GM21825 (cell line): ENCODE results near the gene TBX4.

Source experiments
- ATAC-seq: cut with Tn5 transposase; IDR thresholded peaks from one replicate; pipeline ENCODE4 v1.9.1; 2021; ENCODE audit warnings: mild to moderate bottlenecking, moderate library complexity; ENCODE audit not compliant: unreplicated experiment

TBX4 gene

DNA sequence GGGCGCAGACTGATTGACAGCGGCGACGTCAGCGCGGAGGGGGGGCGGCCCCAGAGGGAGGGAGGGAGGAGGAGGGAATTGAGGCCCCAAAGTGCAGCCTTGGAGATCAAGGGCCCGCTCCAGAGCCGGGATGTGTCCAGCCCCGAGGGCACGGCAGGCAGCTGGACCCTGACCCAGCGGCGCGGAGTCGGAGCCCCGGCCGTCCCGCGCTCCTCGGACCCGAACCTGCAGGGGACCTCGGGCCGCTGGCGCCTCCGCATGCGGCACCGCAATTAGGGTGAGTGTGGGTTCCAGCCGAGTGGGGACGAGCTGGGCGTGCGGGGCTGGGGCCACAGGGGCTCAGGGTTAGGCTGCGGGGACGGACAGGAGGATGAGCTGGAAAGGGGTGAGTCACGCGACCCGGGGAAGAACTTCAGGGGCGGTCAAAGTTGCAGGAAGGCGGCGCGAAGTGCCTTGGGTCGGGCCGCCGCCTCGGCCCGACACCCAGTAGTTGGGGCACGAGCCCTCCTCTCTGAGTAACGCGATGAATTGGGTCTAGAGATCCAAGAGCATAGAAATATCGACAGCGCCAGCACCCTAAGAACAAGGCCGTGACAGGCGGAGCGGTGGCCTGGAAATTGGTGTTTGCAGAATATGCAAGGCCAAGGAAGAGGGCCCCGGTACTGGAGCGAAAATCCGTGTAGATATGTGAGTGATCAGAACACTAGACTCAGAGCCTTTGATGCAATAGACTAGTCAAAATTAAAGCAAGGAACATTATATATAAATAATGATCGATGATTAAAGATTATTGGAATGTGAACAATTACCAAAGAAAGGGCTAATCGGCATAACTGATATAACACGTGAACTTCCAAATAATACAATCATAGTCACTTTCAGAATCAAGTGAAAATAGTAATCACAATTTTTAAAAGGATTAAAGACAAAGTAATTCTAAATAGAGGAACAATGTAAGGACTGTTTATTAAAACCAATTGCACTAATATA is at the start of gene TBX4:
TSS of gene TBX4 (plus strand) at position 122 of the 990 bp plus-strand sequence. CDS start 4,069 bp downstream, outside the sequence.
- no peak for ATAC-seq

DNA sequence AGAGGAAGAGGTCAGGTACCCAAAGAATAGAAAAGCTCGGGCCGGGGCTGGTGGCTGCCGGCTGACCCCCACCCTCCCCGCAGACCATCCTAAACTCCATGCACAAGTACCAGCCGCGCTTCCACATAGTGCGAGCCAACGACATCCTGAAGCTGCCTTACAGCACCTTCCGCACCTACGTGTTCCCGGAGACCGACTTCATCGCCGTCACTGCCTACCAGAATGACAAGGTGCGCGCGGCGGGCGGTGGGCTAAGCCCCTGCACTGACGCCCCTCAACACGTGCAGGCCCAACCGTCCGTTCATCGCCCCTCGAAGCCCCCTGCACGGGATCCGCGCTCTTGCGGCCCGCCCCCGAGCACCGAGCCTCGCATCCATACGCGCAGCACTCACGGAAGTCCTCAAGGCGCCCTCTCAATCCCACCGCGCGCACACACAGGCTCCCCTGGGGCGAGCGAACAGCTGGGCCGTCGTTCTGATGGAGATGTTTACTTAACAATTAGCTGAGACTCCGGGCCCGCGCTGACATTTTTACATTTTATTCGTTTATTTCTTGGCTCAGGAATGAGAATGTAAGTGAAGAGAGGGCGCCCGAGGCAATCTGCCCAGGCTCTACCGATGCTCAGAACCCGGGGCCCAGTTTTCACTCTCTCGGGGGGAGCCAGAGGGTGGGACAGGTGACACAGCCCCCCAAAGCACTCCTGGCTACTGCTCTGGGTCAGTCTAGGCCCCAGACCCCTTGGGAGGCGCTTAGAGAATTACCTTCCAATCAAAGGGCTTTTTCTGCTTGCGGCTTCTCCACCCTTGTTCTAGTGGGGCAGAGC is 49.0 kb upstream of the TBX4 start:
- no peak for ATAC-seq

DNA sequence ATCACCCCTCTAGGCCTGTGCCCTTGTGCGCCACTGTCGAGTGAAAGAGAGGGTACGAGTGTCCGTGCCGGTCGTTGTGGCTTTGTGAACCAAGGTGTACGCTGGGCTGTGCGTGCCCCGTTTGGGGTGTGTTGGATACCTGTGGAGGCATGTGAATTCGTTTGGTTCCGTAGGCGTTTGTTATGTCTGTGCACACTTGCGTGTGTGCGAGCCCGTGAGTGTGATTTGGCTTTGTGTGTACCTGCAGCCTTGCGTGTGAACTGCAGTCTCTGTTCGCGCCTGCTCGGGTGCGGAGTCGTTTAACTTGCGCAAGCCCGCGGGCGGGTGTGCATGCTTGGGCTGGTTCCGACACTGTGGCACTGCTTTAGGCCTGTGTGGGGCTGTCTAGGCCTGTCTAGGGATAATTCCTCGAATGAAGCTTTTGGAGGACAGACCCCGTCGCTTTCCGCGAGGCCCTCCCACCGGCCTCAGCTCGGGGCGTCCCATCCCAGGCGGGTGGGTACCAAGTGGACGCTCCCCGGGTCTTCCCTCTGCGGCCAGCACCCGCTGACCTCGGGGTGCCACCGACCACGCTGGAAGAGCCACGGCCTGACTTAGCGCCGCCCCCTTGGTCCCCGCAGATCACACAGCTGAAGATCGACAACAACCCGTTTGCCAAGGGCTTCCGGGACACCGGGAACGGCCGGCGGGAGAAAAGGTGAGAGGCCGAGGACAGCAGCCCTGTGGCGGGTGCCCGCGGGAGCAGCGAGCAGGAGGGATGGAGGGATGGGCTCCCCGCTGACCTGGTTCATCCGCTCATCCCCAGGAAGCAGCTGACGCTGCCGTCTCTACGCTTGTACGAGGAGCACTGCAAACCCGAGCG is 48.2 kb upstream of the TBX4 start:
- ATAC-seq: no peak

DNA sequence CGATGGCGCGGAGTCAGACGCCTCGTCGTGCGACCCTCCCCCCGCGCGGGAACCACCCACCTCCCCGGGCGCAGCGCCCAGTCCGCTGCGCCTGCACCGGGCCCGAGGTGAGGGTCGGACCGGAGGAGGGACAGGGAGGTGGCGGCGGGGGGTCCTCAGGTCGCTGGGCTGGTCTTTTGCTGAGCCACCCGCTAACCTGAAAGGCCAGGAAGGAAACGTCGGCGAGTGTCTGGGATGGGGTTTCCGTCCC is 47.6 kb upstream of the TBX4 start:
- ATAC-seq: no peak

DNA sequence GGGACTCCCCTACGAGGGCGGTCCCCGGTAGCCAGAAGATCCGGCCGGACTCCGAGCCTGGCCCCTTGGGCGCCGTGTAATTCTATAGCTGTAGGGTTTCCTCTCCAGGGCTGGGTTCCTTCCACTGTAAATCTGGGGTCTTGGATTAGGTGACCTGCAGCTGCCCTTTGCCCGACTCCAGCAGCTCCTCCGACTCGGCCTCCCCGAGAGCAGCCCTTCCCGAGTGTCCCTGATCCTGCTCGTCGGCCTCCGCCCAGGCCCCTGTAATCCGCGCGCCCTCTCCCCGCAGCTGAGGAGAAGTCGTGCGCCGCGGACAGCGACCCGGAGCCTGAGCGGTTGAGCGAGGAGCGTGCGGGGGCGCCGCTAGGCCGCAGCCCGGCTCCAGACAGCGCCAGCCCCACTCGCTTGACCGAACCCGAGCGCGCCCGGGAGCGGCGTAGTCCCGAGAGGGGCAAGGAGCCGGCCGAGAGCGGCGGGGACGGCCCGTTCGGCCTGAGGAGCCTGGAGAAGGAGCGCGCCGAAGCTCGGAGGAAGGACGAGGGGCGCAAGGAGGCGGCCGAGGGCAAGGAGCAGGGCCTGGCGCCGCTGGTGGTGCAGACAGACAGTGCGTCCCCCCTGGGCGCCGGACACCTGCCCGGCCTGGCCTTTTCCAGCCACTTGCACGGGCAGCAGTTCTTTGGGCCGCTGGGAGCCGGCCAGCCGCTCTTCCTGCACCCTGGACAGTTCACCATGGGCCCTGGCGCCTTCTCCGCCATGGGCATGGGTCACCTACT is 47.1 kb upstream of the TBX4 start:
- no peak for ATAC-seq

DNA sequence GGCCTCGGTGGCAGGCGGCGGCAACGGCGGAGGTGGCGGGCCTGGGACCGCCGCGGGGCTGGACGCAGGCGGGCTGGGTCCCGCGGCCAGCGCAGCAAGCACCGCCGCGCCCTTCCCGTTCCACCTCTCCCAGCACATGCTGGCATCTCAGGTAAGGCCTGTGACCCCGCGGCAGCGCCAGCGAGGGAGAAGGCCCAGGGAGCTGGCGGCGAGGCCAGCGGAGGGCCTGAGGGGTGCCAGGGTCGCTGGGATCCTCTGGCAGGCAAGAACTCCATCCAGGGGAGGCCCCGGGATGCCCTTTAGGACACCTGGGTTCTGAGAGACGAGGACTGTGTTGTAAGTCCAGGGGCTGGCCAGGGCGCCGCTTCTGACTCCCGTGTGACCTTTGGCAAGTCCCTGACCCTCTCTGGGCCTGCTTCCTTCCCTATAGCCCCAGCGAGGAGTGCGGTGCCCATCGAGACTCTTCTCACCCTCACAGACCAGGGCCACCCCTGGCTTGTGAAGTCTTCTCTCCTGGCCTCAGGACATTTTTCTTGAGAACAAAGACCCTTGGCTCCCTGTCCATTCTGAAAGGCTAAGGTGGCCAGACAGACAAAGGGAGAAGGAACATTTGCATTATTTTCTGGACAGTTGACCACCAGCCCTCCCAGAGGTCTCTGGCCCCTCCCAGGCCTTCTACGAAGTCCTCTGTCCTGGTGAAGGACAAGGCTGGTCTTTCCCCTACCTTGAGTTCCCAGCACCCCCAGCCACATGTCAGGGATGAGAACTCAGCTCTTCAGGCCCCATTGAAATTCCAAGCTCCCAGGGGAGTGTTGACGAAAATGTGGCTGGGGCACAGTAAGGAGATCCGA is 46.3 kb upstream of the TBX4 start:
- no peak for ATAC-seq

DNA sequence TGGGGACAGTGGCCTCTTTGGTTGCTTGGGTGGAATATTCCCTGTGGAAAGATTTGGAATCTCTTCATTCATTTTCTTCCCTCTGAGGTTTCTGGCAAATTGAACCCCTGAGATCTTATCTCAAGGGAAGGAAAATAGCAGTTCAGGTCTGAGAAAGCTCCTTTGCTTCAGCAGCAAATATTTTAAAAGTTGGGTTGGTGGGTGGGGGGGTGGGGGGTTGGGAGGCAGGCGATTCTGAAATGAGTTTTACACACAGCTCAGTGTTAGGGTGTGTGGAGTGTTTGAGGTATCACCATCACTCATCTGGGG is 45.7 kb upstream of the TBX4 start:
- no peak for ATAC-seq

DNA sequence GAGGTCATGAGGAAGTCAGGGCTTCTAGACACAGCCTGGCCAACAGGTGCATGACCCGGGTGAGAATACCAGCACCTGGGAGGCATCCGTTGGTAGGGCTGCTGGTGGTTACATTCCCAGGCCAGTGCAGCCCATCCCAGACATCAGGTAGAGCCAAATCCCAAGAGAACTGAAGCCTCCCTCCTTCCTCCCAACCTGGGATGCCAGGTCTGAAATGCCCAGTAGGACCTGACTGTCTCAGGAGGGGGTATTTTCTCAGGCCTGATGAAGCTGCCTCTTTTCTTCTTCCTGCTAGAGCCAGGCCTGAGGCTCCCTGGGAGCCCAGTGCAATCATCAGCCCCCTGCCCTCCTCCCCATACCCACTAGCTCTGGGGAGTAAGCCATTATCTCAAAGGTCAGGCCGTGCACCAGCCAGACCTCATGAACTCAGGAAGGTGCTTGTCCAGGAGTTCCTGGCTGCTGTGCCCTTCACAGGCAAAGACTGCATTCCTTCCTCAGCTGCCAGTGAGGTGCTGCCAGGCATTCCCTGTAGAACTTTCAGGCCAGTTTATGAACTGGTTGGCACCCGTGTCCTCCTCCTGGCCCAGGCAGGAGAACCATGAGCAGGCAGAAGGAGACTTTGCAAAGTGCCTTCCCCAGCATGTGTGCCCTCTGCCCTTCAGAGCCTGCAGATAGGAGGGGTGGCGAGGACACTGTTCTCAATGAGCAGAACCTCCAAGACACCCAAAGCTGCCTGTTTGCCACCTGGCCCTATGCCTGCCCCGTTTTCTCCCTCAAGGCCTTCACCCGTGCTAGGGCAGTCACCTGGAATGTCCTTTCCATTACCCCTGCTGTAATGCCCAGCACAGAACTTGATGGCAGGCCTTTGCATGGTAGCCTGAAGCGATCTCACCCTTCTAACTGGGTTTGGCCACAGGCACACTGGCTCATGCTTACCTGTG is 45.0 kb upstream of the TBX4 start:
- no peak for ATAC-seq

DNA sequence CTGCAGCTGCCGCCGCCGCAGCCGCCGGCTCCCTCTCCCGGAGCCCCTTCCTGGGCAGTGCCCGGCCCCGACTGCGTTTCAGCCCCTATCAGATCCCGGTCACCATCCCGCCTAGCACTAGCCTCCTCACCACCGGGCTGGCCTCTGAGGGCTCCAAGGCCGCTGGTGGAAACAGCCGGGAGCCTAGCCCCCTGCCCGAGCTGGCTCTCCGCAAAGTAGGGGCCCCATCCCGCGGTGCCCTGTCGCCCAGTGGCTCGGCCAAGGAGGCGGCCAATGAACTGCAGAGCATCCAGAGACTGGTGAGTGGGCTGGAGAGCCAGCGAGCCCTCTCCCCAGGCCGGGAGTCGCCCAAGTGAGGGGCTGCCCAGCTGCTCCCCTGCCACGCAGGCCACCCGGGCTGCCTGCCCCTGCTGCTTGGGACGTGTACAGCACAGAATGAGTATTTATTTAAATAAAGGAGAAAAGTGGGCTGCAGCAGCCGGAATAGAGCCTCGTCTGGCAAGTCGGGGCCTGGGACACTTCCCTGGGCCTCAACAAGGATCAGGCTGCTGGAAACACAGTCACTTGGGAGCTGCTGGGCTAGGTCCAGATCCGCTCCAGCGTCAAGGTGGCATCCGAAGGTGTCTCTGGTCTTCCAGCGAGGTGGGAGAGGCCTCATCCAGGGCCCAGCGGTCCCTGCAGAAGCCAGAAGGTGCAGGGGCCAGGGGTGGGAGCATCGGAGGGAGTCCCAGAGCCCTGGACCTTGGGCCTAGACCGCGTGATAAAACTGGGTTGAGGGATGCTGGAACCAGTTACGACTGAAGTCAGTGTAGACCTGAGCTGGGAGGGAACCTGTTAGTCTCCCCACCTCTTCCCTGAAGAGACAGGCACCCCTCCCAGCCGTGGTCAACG is 43.8 kb upstream of the TBX4 start:
- ATAC-seq: no peak

DNA sequence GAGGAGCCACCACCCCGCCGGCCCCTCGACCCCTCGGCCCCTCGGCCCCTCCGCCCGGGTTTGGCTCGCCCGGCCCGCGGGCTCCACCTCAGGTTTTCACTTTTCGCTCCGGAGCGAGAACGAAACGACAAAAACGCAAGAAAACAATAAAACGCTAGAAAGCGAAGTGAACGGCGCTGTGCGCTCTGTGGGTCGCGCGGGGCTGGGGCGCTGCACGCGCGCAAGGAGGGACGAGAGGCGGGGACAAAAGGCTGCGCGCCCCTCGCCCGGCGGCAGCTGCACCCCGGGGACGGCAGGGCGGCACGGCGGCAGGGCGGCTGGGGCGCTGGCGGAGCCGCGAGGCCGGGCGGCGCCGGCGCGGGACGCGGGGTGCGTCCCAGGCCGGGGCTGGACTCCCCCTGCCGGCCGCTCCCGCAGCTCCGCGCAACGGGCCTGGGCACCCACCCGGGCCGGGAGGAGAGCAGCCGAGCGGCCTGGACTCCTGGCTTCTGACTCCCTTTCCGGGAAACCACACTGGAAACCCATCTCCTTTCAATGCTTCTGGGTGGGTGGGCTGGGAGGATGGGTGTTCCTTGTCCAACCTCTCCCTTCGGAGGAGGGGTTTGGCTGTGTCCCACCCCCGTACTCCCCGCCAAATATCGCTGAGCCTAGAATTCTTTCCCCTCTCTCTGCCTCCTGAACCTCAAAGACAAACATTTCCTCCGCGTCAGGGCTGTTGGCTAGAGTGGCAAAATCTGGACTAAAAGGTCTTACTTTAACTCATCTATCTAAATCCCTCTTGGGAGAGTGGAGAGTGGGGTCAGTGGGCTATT is 42.7 kb upstream of the TBX4 start:
- ATAC-seq: no peak

DNA sequence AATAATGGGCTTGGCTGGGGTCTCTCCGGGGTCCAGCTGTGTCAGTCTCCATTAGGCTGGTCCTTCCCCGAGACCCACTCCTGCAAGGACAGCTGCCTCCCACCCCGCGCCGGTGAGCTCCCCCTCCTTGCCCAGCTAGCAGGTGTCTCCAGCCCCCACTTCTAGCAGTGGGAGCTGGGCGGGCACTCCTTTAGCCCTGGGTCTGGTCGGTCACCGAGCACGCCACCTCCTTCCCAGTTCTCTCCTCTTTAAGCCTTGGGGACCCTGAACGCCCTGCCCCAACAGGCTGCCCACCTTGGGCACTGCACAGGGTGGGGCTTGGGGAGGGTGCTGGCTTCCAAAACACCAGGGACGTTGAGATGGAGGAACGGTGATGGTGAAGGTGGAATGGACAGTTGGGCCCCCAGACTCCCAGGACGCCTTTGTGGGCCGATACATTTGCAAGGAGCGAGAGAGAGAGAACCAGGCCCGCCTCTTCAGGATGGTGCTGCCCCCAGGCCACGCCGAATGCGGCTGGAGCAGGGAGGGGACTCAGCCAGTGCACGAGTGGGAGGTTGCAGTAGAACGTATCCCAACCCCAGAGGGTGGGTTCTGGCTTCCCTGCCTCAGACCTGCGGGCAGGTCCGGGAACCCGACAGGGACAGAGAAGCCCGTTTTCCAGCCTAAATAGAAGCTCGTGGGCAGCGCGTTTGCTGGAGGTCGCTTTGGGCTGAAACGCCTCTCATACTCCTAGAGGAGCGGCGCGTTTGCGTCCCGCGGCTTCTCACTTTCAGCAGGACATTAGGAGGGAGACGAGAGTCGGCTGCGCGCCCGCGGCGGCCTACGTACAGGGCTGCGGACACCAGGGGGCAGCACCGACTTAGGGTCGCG is 41.8 kb upstream of the TBX4 start:
- no peak for ATAC-seq

DNA sequence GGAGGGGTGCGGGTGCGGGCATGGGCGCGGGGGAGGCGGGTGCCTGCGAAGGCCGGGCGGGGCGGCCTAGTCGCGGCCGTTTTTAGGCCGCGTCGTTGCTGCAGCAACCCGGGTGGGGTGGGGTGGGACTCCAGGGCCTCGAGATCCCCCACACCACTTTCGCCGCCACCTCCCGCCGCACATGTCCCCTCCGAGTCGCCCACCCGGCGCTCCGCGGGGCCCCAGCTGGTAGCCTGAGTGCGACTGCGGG is 41.3 kb upstream of the TBX4 start:
- ATAC-seq: no peak

DNA sequence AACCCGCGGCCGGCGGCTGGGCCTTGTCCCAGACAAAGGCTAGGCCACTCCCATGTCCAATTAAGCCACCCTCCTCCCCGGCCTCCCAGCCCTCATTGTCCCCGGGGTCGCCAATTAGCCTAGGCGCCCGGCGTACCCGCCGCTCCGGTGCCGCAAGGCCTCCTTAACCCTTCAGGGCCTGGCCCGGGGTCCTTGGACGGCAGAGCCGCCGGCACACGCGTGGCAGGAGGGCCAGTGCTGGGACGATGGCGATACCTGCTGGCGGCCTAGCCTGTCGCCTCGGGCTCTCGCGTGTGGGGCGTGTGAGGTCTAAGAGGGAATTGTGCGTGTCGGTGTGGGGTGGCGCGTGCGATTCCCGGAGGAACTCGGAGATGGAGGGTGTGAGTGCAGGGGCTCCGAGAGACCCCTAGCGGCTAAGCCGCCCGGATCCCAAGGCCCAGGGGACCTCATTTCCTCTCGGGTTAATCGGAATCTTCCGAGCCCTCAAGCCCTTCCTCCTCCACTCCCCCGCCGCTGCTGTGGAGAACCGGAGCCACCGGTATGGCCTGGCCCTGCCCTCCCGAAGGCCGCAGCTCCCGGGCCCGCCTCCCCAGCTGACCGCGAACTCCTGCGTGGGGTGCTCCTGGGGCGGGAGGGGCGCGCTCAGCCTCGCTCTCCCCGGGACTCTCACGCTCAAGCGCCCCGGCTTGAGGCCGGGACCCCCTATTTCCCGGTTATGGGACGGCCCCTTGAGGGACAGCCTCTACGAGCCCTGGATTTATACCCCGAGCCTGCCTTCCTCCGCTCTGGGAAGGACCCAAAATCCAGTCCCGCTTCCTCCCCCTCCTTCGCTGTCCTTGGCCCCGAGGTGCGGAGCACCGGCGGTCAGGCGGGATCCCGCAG is 40.7 kb upstream of the TBX4 start:
- ATAC-seq: no peak

DNA sequence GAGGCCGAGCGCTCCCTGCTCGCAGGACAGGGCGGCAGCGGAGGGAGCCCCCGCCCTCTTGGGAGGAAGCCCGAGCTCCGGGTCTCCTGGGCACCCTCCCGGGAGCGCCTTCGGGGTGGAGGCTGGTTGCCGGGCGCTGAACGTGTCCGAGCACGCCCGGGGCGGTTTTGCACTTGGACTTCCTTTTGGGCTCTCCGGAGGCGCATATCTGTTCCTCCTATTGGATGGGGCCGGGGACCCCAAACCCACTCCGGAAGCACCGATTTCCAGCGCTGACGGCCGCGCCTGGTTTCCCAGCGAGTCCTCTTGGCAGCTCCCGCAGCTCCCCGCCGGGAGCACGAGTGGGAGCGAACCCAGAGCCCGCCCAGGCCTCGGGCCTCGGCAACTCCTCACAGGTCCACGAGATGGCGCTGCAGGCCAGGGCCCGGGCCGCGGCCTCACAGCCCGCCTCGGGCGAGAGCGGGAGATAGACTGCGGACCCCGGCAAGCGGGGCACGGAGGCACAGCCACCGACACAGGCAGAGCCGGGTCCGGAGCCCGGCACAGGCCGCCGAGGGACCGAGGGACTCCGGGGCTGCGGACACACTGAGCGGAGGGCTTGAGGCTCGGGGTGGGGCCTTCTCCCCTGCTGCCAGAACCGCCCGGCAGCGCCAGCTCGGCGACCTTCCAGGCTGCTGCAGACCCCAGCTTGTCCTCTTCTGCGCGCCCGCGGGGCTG is 39.9 kb upstream of the TBX4 start:
- ATAC-seq: peak; percentile 60
